GM12878 (cell line): ENCODE data around the gene ABCB8. TPM values are rescaled to one million over a fixed set of nuclear protein-coding genes. Genes with fewer than 3 reads are reported as not detected.

Experiments used
- ATAC-seq: fragments of 200-7000 bp; cut with Tn5 transposase; 3 replicates; pipeline ENCODE4 v1.9.1; 2020; ENCODE audit warnings: mild to moderate bottlenecking, moderate library complexity
- BruUV-seq: library from RNA; stranded (reverse); fragments of 400-500 nt; replicated peaks from 2 replicates; lab custom pipeline; 2021; lab: Mats Ljungman, UMichigan
- CTCF ChIA-PET: fragments of 300-600 bp; sonication (Branson Sonifier 250); formaldehyde crosslinking; extraction: SDS; loops from one replicate; lab custom pipeline; 2021; ENCODE audit warnings: inconsistent platforms; lab: Yijun Ruan, JAX
- POLR2A ChIA-PET: fragments of 350-600 bp; formaldehyde crosslinking; extraction: SDS; loops from one replicate; lab custom pipeline; 2021; ENCODE audit warnings: inconsistent platforms; lab: Charles Lee
- RAD21 ChIA-PET: fragments of 300-600 bp; sonication (Branson Sonifier 250); formaldehyde crosslinking; loops from one replicate; lab custom pipeline; 2023; ENCODE audit warnings: antibody characterized with exemption; ENCODE audit not compliant: unreplicated experiment; lab: Charles Lee
- SMC1A ChIA-PET: fragments of 300-600 bp; sonication (Branson Sonifier 250); formaldehyde crosslinking; loops from one replicate; lab custom pipeline; 2023; ENCODE audit not compliant: unreplicated experiment, uncharacterized antibody; lab: Charles Lee
- DNase-seq: peaks from one replicate; pipeline ENCODE4 v3.0.0-alpha.2; 2011; ENCODE audit warnings: low read depth, low spot score
- FAIRE-seq: peaks from 3 replicates; lab custom pipeline; 2011; peaks lifted over from hg19 to GRCh38; lab: Jason Lieb, UNC
- H2AFZ ChIP-seq: 2 replicates; pipeline ENCODE4 v1.6.0; 2011; ENCODE audit warnings: low read depth, low read length, control low read depth; ENCODE audit not compliant: control insufficient read depth
- H3K27ac ChIP-seq: 2 replicates; pipeline ENCODE4 v1.5.1; 2011; ENCODE audit warnings: control low read depth; ENCODE audit not compliant: control insufficient read depth, insufficient read depth
- H3K27me3 ChIP-seq, 2 experiments: replicated peaks in 1 of 2; 2 replicates each; pipeline versions ENCODE4 v1.6.0 to v1.6.1; 2011; ENCODE audit warnings: low read length in 1 of 2; ENCODE audit not compliant: control insufficient read depth in 2 of 2, insufficient read depth in 2 of 2
- H3K36me3 ChIP-seq, 2 experiments: 2 replicates each; pipeline ENCODE4 v1.5.1; 2011; ENCODE audit warnings: low read length in 1 of 2; ENCODE audit not compliant: control insufficient read depth in 2 of 2, insufficient read depth in 2 of 2
- H3K4me1 ChIP-seq: 2 replicates; pipeline ENCODE4 v1.6.1; 2011; ENCODE audit warnings: mild to moderate bottlenecking, low read length, moderate library complexity, mixed read lengths; ENCODE audit not compliant: control insufficient read depth, insufficient read depth
- H3K4me2 ChIP-seq: 2 replicates; pipeline ENCODE4 v1.6.0; 2011; ENCODE audit warnings: control low read depth; ENCODE audit not compliant: control insufficient read depth, insufficient read depth
- H3K4me3 ChIP-seq: fragments of 200-600 bp; sonication (generic); 2 replicates; pipeline ENCODE4 v1.5.1; 2016
- H3K79me2 ChIP-seq: 2 replicates; pipeline ENCODE4 v1.6.0; 2011; ENCODE audit warnings: low read length; ENCODE audit not compliant: control insufficient read depth, insufficient read depth
- H3K9ac ChIP-seq: 2 replicates; pipeline ENCODE4 v1.8.0; 2011; ENCODE audit warnings: low read length, control low read depth, mixed read lengths; ENCODE audit not compliant: control insufficient read depth, insufficient read depth
- H3K9me3 ChIP-seq: replicated peaks from 3 replicates; pipeline ENCODE4 v1.5.1; 2011; ENCODE audit warnings: mild to moderate bottlenecking, low read length; ENCODE audit not compliant: control insufficient read depth, insufficient read depth
- H4K20me1 ChIP-seq: 2 replicates; pipeline ENCODE4 v1.6.0; 2011; ENCODE audit not compliant: control insufficient read depth, insufficient read depth
- CEBPB ChIP-seq, 2 experiments: fragments of 150-350 bp in 1 of 2; IDR thresholded peaks; 2 replicates each; pipeline ENCODE4 v1.6.1; 2012 to 2014; ENCODE audit warnings: low read depth in 2 of 2, low read length in 2 of 2, borderline replicate concordance in 1 of 2, inconsistent platforms in 1 of 2
- E2F4 ChIP-seq: IDR thresholded peaks from 2 replicates; pipeline ENCODE4 v1.6.1; 2012; ENCODE audit warnings: low read depth, low read length, improper control_type of control experiment
- FOXM1 ChIP-seq: IDR thresholded peaks from 2 replicates; pipeline ENCODE4 v1.6.1; 2012; ENCODE audit warnings: low read depth, mild to moderate bottlenecking, inconsistent platforms, low read length, moderate library complexity
- HDGF ChIP-seq: fragments of 450-650 bp; IDR thresholded peaks from 2 replicates; pipeline ENCODE4 v1.6.1; 2016; ENCODE audit warnings: antibody characterized with exemption
- NBN ChIP-seq: fragments of 450-650 bp; IDR thresholded peaks from 2 replicates; pipeline ENCODE4 v1.6.1; 2016
- POU2F2 ChIP-seq: IDR thresholded peaks from 3 replicates; pipeline ENCODE4 v1.6.1; 2011; ENCODE audit warnings: low read depth, mild to moderate bottlenecking, low read length, borderline replicate concordance
- RAD51 ChIP-seq: fragments of 450-650 bp; IDR thresholded peaks from 2 replicates; pipeline ENCODE4 v1.6.1; 2016; ENCODE audit warnings: moderate library complexity, mild to moderate bottlenecking, inconsistent platforms
- RCOR1 ChIP-seq: conservative IDR thresholded peaks from 2 replicates; pipeline ENCODE4 v1.6.1; 2012; ENCODE audit warnings: low read depth, low read length, improper control_type of control experiment
- SREBF2 ChIP-seq: IDR thresholded peaks from 2 replicates; pipeline ENCODE4 v1.6.1; 2012; ENCODE audit warnings: mild to moderate bottlenecking, low read length
- SRF ChIP-seq, 2 experiments: IDR thresholded peaks; 2 replicates each; pipeline ENCODE4 v1.6.1; 2011; ENCODE audit warnings: low read depth in 2 of 2, low read length in 2 of 2, mild to moderate bottlenecking in 1 of 2, moderate library complexity in 1 of 2
- STAT1 ChIP-seq: fragments of 450-650 bp; conservative IDR thresholded peaks from 2 replicates; pipeline ENCODE4 v1.6.1; 2014; ENCODE audit warnings: antibody characterized with exemption, mild to moderate bottlenecking
- WGBS: methylation state at CpG from one replicate; pipeline ENCODE4 v1.1.6; 2016; ENCODE audit warnings: low lambda C conversion rate; ENCODE audit not compliant: insufficient replicate concordance, insufficient coverage; ENCODE audit errors: missing lambda C conversion rate; 5-methylcytosine and 5-hydroxymethylcytosine counted together
- in situ Hi-C: fragments of 300-500 bp; cut with MboI; formaldehyde crosslinking; loops from 9 replicates; pipeline ENCODE4 v1.14.3; 2018; ENCODE audit warnings: mixed read lengths
- intact Hi-C: fragments of 100-400 bp; cut with micrococcal nuclease; formaldehyde crosslinking; loops from one replicate; pipeline ENCODE4 v1.14.2; 2022; ENCODE audit not compliant: unreplicated experiment
- polyA plus RNA-seq, 11 experiments: library from polyadenylated mRNA; depleted of rRNA in 4 of 11; unstranded in 6 of 11; stranded (reverse) in 5 of 11; fragments of >200 nt; fragmentation: Nextera tagmentation in 4 of 11; fragmentation: Illumina TruSeq in 1 of 11; extraction: Ambion mirVana in 4 of 11; extraction: Trizol in 1 of 11; gene quantifications; 1 replicate in 1 of 11; 2 replicates in 10 of 11; pipeline versions ENCODE4 v1.2.1 to v1.2.3, GENCODE V29; 2011 to 2016; ENCODE audit warnings: inconsistent platforms in 2 of 11, missing spikeins in 2 of 11, low read depth in 1 of 11
- total RNA-seq, 4 experiments: library from RNA; depleted of rRNA in 3 of 4; stranded (reverse); fragments of >200 nt in 3 of 4; fragmentation: Illumina TruSeq in 1 of 4; extraction: Trizol in 1 of 4; gene quantifications; 2 replicates each; pipeline versions ENCODE4 v1.2.1 to v1.2.3, GENCODE V29; 2013 to 2021

ABCB8 gene
- total and polyA plus RNA-seq, 10 of the 15 experiments (the other 5 are each of a cell fraction or from before 2014, with no cell fraction given) = 0.77 to 34.8 (median 18.9) TPM

DNA sequence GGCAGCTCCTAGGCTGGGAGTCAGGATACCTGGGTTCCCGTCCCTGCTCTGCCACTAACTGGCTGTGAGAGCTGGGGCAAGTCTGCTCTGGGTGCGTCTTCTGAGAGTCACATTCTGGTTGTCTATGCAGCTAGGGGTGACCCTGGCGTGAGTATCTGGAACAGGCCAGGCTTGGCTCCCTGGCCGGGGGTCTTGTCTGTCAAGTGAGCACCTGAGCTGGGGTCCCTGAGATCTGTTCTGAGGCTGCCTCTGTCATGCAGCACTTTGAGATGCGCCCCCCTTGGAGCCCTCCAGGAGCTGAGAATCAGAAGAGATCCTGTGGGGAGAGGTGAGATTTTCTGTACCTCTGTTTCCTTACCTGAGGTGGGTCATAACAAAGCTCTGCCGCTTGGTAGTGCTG lies 65.5 kb downstream of the ABCB8 start:
- no peak overlapping the region for H3K9ac ChIP-seq

GRCh38 chr7:151094675-151095074 lies 66.4 kb downstream of the ABCB8 start:
- H3K36me3 ChIP-seq = peaks cover 0 to 5% of the 10 kb centered on the region in 2 experiments; a peak in 2 of 4 replicates
- H4K20me1 ChIP-seq = no peaks in the 10 kb centered on the region; the same call in 1 of the 2 replicates
- CTCF ChIA-PET = interaction anchor here (3.4 kb wide), 1 partner anchor 16 kb away, joined by 19 read pairs; no protein-coding TSS in a partner anchor
- no TSS peak for BruUV-seq
- in situ Hi-C loops (no loop called here), intact Hi-C loops (no loop called here)
- SMC1A ChIA-PET = interaction anchor here (0.8 kb wide), 1 partner anchor 17 kb away, joined by 3 read pairs; no protein-coding TSS in a partner anchor
- ATAC-seq (no peak), DNase-seq (no peak), FAIRE-seq (no peak)
- H2AFZ ChIP-seq = no peak overlapping the region
- H3K27me3 ChIP-seq = no peaks in the 10 kb centered on the region
- no peak overlapping the region for H3K27ac ChIP-seq
- POLR2A ChIA-PET = interaction anchor here (0.5 to 0.6 kb wide), 2 partner anchors 13 to 423 kb away, joined by 3 to 4 read pairs; no protein-coding TSS in a partner anchor
- no peaks in the 10 kb centered on the region for H3K9me3 ChIP-seq
- H3K4me3 ChIP-seq = no peak overlapping the region
- WGBS = 100% methylated on average over 5 of the region's 5 CpGs
- no peak overlapping the region for H3K4me2 ChIP-seq
- RAD21 ChIA-PET = no interaction called here
- peaks cover 1% of the 10 kb centered on the region for H3K4me1 ChIP-seq
- H3K9ac ChIP-seq = no peak overlapping the region
- H3K79me2 ChIP-seq = peaks cover 50% of the 10 kb centered on the region
- TF ChIP-seq RAD51 = no peak
- TF ChIP-seq HDGF = no peak
- TF ChIP-seq FOXM1 = no peak
- TF ChIP-seq SRF (IDR thresholded peaks at IDR 0.05; ENCODE audit: low read depth in 2 of 2, low read length in 2 of 2) = no peak
- no peak for TF ChIP-seq CEBPB (IDR thresholded peaks at IDR 0.05; ENCODE audit: borderline replicate concordance in 1 of 2, low read depth in 2 of 2, low read length in 2 of 2)

More for the DNA sequence above, 65.5 kb downstream of the ABCB8 start:
- no peak for TF ChIP-seq RCOR1
- TF ChIP-seq STAT1 = no peak
- no peak for TF ChIP-seq E2F4
- TF ChIP-seq NBN = no peak
- no peak for TF ChIP-seq SREBF2
- TF ChIP-seq POU2F2 = no peak
- no peaks in the 10 kb centered on the region for H3K9me3 ChIP-seq
- H4K20me1 ChIP-seq = no peaks in the 10 kb centered on the region; the same call in 1 of the 2 replicates
- ChIA-PET CTCF (interaction anchor here (3.4 kb wide), 1 partner anchor 16 kb away, joined by 19 read pairs; no protein-coding TSS in a partner anchor), POLR2A (no interaction called here), SMC1A (no interaction called here), RAD21 (interaction anchor here (1.0 kb wide), 1 partner anchor 15 kb away, joined by 3 read pairs; no protein-coding TSS in a partner anchor)
- ATAC-seq (no peak), FAIRE-seq (no peak), DNase-seq (no peak)
- peaks cover 57% of the 10 kb centered on the region for H3K79me2 ChIP-seq
- peaks cover 0 to 5% of the 10 kb centered on the region in 2 experiments; a peak in 2 of 4 replicates for H3K36me3 ChIP-seq
- intact Hi-C loops = no loop called here
- no peak overlapping the region for H3K4me3 ChIP-seq
- in situ Hi-C loops = no loop called here
- BruUV-seq = no TSS peak
- peaks cover 7% of the 10 kb centered on the region for H3K4me1 ChIP-seq
- no peaks in the 10 kb centered on the region for H3K27me3 ChIP-seq
- H2AFZ ChIP-seq = no peak overlapping the region
- 99% methylated on average over 6 of the region's 6 CpGs for WGBS
- H3K27ac ChIP-seq = no peak overlapping the region
- H3K4me2 ChIP-seq = no peak overlapping the region
